ENCODE measurements around the gene WWC1. TPM values are rescaled to one million over a fixed set of nuclear protein-coding genes. Genes with fewer than 3 reads are reported as not detected.
"Not testable (repeated sequence)": the region's sequence is repeated elsewhere in the genome, so short reads cannot be mapped to it uniquely, and the experiment has no call there.

Gene WWC1
- total RNA-seq, 2 donors from 2014 or later, result 1.9 to 6.1 TPM

DNA sequence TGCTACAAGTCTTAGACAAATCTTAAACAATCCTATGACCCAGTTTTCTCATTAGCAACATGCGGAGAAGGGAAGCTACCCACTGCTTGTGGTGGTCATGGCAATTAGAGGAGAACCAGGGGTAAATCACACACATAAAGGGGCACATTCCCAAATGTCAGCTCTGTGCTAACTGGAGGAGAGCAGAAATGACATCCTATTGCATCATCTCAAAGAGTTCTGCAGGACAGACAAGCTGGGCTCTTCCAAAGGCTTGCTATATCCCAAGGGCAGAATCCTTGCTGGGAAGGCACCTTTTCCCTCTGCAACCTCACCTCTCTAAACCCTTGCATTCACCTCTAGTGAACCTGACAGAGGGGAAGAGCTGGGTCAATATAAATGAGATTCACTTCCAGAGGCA is 17.0 kb upstream of the WWC1 start:
- no peak for ATAC-seq
- H3K9me3 Mint-ChIP-seq, result no peaks in the 10 kb centered on the region
- no peaks in the 10 kb centered on the region for H3K36me3 Mint-ChIP-seq
- no peak for DNase-seq (ENCODE audit: low spot score in 2 of 2)
- H3K27ac Mint-ChIP-seq, result no peak overlapping the region

DNA sequence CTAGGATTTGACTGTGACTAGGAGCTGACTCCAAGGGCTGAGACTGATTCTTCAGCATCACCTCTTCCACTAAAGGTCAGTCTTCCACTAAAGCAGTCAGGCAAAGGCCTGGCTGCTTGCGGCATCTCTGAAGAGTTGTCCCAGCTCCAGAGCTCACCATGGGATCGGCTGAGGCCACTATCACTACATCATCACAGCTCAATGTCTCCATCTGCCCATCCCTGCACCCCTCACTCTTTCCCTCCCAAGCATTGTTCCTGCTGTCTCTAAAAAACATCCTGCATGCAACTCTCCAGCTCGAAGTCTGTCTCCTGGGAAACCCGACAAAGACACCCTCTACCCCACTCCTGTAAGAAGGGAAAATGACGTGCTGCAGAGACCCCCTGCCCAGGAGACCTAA is 15.5 kb upstream of the WWC1 start:
- no peak overlapping the region for H3K27ac Mint-ChIP-seq
- DNase-seq (ENCODE audit: low spot score in 2 of 2) (no peak), ATAC-seq (no peak)
- H3K9me3 Mint-ChIP-seq, result no peaks in the 10 kb centered on the region
- no peaks in the 10 kb centered on the region for H3K36me3 Mint-ChIP-seq

DNA sequence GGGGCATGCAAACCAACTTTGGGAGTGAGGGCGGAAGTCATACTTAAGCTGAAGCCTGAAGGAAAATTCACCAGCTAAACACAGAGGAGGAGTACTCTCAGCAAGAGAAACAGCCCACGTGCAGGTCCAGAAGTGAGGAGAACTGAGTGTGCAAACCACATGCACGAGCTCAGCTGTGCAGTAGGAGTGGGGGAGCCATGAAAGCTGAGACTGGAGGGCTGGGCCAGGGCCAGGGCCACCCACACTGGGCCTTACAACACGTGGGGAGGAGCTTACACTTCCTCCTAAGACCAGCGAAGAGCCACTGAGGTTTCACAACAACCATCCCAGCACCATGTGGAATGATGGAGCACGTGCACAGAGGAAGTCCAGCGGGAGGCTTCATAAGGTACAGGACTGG is 9.3 kb upstream of the WWC1 start:
- H3K9me3 Mint-ChIP-seq, result peaks cover 12 to 15% of the 10 kb centered on the region in 2 donors
- H3K27ac Mint-ChIP-seq, result no peak overlapping the region
- DNase-seq (ENCODE audit: low spot score in 2 of 2) (no peak), ATAC-seq (no peak)
- peaks cover 10 to 18% of the 10 kb centered on the region in 2 donors for H3K36me3 Mint-ChIP-seq

DNA sequence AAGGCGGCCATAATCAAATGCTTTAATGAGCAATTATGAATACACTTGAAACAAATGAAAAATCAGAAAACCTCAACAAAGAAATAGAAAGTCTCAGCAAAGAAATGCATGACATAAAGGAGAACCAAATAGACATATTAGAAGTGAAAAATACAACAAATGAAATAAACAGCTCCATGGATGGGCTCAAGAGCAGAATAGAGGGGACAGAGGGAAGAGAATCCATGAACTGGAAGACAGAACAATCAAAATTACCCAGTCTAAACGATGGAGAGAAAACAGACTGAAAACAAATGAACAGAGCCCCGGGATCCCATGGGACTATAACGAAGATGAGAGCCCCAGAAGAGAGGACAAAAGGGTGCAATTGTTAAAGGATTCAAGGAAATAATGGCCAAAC is 6.6 kb upstream of the WWC1 start:
- no peak for DNase-seq (ENCODE audit: low spot score in 2 of 2)
- peaks cover 12 to 15% of the 10 kb centered on the region in 2 donors for H3K9me3 Mint-ChIP-seq
- peaks cover 10 to 18% of the 10 kb centered on the region in 2 donors for H3K36me3 Mint-ChIP-seq
- no peak for ATAC-seq
- H3K27ac Mint-ChIP-seq, result no peak overlapping the region

DNA sequence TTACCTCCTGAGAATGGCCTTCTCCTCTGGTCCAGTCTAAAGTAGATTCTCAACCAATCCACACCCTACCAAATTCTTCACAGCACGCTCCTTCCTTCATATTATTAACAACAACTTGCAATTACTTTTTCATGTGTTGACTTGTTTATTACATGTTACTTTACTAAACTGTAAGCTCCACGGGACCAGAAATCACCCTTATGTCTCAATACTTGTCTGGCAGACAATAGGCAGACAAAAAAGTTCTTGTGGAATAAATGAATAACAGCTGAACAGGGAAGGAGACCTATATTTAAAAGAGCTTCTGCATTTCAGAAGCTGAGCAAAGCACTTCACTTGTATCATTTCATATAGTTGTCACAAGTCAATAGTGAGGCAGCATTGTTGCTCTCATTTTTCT is 5.7 kb upstream of the WWC1 start:
- Mint-ChIP-seq H3K9me3 (peaks cover 12 to 15% of the 10 kb centered on the region in 2 donors), H3K36me3 (peaks cover 10 to 18% of the 10 kb centered on the region in 2 donors), H3K27ac (no peak overlapping the region)
- ATAC-seq (no peak), DNase-seq (ENCODE audit: low spot score in 2 of 2) (no peak)

DNA sequence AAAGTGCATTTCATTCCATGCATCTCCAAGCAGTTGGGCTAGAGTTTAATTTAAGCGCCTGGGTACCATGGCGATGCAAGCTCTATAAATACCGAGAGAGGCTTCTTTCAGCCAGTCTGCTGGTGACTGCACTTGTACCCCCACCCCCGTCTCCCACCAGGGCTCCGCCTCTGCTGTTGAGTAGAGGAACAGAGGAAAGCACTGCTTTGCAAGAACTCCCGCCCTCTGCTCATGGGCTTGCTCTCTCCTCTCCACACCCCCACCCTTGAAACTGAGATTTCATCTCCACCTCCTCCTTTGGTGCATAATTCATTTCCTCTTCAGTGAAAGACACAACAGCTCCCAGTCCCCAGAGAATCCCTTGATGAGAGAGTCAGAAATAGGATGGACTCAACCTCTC is 5.1 kb upstream of the WWC1 start:
- ATAC-seq, result peak in 1 of 2 donors; percentile 76
- peaks cover 12 to 15% of the 10 kb centered on the region in 2 donors for H3K9me3 Mint-ChIP-seq
- H3K36me3 Mint-ChIP-seq, result peaks cover 10 to 18% of the 10 kb centered on the region in 2 donors
- no peak overlapping the region for H3K27ac Mint-ChIP-seq
- peak in 1 of 2 donors; percentile 23 for DNase-seq (ENCODE audit: low spot score in 2 of 2)

DNA sequence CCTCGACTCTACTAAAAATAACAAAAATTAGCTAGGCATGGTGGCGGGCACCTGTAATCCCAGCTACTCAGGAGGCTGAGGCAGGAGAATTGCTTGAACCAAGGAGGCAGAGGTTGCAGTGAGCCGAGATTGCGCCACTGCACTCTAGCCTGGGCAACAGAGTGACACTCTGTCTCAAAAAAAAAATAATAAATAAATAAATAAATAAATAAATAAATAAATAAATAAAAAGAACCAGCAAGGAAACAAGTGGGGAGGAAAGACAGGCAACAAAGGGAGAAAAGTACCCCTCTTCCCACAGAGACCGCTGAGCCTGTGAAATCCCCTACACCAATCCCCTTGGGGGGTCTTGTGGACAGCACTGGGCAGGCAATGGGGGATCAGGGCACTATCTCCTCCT is 4.6 kb upstream of the WWC1 start:
- Mint-ChIP-seq H3K27ac (peak overlapping the region in 1 of 2 donors; percentile 73), H3K9me3 (peaks cover 12 to 15% of the 10 kb centered on the region in 2 donors), H3K36me3 (peaks cover 10 to 18% of the 10 kb centered on the region in 2 donors)
- not testable (repeated sequence) for ATAC-seq; DNase-seq (ENCODE audit: low spot score in 2 of 2)

DNA sequence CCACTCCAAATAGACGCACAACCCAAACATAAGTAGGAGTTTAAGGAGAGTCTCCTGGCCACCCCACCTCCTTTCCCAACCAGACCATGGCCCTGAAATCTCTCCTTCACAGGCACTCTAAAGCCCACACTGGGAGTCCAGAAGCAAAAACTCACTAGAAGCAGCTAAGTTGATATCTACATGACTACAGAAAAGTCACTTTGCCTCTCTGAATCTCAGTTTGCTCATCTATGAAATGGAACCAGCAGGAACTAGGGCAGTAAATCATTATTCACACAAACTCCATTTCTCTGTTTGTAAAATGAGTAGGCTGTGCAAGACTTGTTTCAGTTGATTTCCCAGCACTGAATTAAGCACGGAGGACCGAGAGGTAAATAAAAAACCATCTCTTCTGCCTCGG is 4.1 kb upstream of the WWC1 start:
- no peak for ATAC-seq
- Mint-ChIP-seq H3K36me3 (peaks cover 10 to 18% of the 10 kb centered on the region in 2 donors), H3K27ac (peak overlapping the region in 1 of 2 donors; percentile 73), H3K9me3 (peaks cover 12% of the 10 kb centered on the region in 2 donors)
- no peak for DNase-seq (ENCODE audit: low spot score in 2 of 2)

DNA sequence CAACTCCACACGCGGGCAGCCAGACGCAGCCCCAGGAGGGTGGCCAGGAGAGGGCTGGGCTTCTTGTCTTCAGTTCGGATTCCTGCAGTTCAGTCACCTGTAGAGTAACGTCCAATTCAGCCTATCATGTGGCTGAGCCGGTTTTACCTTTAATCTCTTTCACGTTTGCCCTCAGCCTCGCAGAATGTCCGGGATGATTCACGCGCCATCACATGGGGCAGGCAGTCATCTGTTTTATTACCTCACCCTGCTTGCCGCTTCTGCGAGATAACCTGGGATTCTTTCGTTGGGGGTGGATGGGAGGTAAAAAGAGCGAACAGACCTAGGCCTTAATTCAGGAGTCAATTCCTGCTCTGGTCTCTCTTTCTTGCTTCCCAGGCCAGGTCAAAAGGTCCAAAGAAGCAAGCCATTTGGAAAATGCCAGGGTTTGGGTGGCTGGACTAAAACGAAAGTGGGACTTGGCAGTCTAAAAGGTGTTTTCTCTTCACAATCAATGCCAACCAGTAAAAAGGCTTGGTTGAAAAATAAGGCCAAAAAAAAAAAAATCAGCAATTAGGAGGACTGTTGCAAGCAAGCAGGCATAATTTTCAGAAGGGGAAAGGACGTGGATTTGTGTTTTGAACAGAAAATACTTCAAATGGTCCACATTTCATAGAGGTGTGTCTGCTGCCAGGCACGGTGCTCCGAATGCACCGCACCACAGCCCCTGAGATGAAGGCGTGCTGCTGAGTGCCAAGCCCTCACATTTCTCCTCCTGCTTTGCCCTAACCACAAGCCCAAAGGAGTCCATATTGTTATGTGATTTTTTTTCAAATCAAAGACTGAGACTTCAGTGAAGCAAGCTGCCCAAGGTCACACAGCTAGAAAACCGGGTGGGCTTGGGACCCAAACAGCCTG is 2.8 kb upstream of the WWC1 start:
- no peak for DNase-seq (ENCODE audit: low spot score in 2 of 2)
- no peak overlapping the region for H3K27ac Mint-ChIP-seq
- ATAC-seq, result no peak
- H3K9me3 Mint-ChIP-seq, result peaks cover 10 to 12% of the 10 kb centered on the region in 2 donors
- peaks cover 10 to 15% of the 10 kb centered on the region in 2 donors for H3K36me3 Mint-ChIP-seq

DNA sequence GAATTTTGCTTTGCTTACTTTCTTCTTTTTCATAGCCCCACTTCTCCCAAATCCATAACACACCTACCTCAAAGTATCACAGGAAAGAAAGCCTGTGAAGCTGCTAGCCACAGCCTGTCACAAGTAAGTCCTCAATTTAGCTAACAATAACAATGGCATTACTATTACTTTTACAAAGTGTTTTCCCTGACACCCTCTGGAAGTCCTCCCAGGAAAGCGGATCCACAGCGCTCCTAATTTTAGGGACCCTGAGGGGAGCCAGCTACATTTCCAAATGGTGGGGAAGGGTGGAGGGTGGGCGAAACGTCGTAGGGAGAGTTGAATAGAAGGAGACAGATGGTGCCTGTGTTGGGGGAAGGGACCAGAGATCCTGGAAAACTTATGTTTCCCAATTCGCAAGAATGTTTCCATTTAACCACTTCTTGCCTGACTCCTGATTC is 523 bp upstream of the WWC1 start:
- DNase-seq (ENCODE audit: low spot score in 2 of 2), result no peak
- H3K36me3 Mint-ChIP-seq, result no peaks in the 10 kb centered on the region
- ATAC-seq, result no peak
- no peak overlapping the region for H3K27ac Mint-ChIP-seq
- no peaks in the 10 kb centered on the region for H3K9me3 Mint-ChIP-seq

DNA sequence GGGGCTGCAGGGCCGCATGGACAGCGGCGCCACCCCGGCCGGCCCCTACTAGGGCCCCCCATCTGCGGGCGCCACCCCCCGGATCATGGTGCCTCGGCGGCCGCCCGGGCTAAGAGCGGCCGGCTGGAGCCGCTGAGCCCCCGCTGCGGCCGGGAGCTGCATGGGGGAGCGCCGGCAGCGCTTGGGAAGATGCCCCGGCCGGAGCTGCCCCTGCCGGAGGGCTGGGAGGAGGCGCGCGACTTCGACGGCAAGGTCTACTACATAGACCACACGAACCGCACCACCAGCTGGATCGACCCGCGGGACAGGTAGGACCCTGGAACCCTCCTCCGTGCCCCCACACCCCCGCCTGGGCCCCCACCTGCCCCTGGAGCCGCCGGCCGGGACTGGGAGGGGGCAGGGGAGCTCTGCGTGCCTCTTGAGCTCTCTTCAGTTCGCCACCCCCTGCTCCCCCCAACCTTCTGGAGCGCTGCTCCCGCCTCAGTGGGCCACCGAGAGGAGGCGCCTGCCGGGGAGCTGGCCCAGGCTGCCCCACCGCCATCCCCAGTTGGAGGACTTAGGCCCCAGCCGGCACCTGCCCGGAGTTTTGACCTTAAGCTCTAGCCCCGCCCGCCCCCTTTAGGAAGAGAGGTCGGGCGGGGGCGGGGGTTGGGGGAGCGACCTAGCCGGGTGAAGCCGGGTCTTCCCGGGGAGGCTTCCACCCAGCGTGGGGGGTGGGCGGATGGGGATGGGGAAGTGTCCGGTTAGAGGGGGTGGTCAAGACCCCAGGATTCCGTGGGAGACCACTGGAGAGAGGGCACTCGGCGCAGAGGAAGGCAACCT is 730 bp downstream of the WWC1 start:
- no peak overlapping the region for H3K27ac Mint-ChIP-seq
- ATAC-seq, result peak; percentile 30 to 46
- no peak for DNase-seq (ENCODE audit: low spot score in 2 of 2)
- H3K9me3 Mint-ChIP-seq, result no peaks in the 10 kb centered on the region
- H3K36me3 Mint-ChIP-seq, result no peaks in the 10 kb centered on the region

DNA sequence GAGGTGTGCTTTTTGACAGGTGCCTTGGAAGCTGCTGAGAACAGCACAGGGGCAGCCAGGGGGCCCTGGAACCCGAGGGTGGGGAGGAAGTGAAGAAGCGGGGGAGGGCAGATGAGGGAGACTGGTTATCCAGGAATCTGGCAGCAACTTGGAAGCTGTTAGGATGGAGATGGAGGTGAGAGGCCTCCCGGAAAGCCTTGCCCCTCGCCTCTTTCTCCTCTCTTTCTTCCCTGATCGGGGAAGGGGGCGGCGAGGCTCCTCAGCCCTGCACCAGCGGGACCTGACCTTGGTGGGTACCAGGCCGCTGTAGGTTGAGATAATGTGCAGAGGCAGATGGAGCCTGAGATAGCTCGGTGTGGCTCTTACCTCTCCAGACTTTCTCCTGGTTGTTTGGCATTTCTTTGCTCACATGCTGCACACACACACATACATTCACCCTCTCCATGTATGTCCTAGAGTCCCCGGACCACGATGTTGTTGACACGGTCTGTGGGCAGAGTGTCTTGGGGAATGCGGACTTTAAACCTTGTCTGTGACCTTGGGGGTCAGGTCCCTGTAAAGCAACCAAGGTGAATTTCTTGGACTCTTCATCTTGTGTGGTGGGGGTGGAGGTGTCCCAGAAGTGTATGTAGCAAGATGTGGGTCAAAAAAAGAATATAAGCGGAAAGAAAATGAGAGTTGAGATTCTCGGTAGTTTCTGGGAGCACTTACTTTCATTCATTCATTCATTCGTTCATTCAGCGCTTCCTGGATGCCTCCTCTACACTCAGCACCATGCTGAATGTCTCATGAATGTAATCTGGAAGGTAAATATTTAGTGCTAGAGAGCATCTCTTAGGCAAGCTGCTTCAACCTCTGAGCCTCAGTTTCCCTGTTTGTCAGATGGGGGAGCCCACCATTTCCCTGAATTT is 1.6 kb downstream of the WWC1 start:
- Mint-ChIP-seq H3K27ac (no peak overlapping the region), H3K36me3 (no peaks in the 10 kb centered on the region), H3K9me3 (no peaks in the 10 kb centered on the region)
- ATAC-seq (no peak), DNase-seq (ENCODE audit: low spot score in 2 of 2) (no peak)

DNA sequence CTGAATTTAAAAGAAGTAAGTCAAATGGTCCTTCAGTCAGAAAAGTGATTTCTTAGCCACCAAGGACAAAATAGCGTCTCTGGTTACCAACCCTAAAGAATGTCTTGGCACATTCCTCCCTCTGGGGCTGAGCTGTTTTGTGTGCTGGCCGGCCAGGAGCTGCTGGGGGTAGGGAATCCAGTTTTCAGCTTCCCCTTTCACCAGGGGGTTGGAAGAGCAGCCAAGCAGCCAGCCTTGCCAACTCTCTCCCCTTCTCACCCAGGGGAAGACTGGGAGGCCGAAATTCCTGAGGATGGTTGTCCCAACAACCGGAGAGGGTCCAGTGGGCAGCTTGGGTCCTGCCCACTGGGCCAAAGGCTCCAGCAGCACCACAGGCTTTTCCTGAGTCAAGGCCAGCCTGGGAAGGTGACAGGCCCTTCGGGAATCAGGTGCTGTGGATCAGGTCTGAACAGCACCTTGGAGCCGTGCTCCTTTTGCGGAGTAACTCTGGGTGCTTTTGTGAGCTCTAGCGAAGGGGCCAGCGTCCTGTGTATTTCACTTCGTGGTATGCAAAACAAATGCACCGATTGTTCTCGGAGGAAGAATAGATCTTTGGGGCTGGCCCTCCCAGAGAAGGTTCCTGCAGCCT is 4.2 kb downstream of the WWC1 start:
- DNase-seq (ENCODE audit: low spot score in 2 of 2) (no peak), ATAC-seq (no peak)
- Mint-ChIP-seq H3K9me3 (no peaks in the 10 kb centered on the region), H3K36me3 (no peaks in the 10 kb centered on the region), H3K27ac (no peak overlapping the region)

DNA sequence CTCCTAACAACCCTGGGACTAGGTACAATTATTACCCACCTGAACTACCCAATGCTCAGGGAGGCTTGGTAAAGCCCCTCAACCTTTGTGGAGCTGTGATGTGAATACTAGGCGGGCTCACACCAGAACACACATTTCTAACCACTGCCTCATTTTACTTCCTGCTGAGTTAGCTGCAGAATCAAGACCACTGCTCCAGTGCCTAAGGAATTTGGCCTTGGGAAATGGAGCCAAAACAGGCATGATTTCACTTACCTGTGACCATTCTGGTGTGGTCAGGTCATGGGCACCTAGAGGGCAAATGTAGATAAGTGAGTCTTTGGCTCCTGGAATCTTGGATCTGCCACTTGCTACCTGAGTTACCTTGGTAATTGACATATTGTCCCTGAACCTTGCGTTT is 5.2 kb downstream of the WWC1 start:
- H3K36me3 Mint-ChIP-seq, result no peaks in the 10 kb centered on the region
- DNase-seq (ENCODE audit: low spot score in 2 of 2) (no peak), ATAC-seq (no peak)
- H3K9me3 Mint-ChIP-seq, result no peaks in the 10 kb centered on the region
- no peak overlapping the region for H3K27ac Mint-ChIP-seq

DNA sequence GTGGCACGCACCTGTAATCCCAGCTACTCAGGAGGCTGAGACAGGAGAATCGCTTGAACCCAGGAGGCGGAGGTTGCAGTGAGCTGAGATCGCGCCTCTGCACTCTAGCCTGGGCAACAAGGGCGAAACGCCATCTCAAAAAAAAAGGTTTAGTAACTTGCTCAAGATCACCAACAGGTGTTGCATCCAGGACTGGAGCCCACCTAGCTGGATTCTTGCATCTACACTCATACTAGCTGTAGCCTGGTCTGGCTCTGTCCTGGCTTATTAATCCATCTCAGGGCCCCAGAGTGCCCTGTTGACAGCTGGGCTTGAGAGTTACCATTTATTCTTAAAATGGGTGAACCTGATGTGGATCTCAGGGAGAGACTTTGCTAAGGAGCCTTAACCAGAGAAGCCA is 7.5 kb downstream of the WWC1 start:
- Mint-ChIP-seq H3K27ac (no peak overlapping the region), H3K36me3 (no peaks in the 10 kb centered on the region), H3K9me3 (no peaks in the 10 kb centered on the region)
- ATAC-seq (no peak), DNase-seq (ENCODE audit: low spot score in 2 of 2) (no peak)

DNA sequence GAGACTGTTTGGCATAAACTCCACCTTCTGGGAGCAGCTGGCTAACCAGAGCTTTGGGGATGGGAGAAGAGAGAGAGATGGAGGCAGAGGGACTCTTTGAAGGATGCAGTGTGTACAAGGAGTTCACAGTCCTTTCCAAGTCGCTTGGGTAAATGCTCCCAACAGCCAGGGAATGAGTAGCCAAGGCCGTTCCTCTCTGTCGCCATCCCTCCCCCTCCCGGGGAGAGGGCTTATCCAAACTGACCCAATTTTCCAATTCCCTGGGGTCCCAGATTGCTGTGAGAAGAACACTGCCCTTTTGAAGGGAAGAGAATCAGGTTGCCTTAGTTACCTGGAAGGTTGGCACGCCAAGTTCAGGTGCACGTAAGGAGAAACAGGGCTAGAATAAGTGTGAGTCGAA is 7.9 kb downstream of the WWC1 start:
- Mint-ChIP-seq H3K9me3 (no peaks in the 10 kb centered on the region), H3K27ac (no peak overlapping the region), H3K36me3 (no peaks in the 10 kb centered on the region)
- ATAC-seq (no peak), DNase-seq (ENCODE audit: low spot score in 2 of 2) (no peak)

Measured in activated naive CD4-positive, alpha-beta T cell treated with anti-CD3 and anti-CD28 coated beads, Interleukin-2, amount 50 U/mL, for 72 hours (primary cell).